GM21423 (cell line): ENCODE results near the gene APP.
"Not testable (repeated sequence)": the region's sequence is repeated elsewhere in the genome, so short reads cannot be mapped to it uniquely, and the experiment has no call there.

Experiments
- ATAC-seq: cut with Tn5 transposase; IDR thresholded peaks from one replicate; pipeline ENCODE4 v1.9.1; 2021; ENCODE audit warnings: mild to moderate bottlenecking, moderate library complexity; ENCODE audit not compliant: unreplicated experiment

The APP gene

DNA sequence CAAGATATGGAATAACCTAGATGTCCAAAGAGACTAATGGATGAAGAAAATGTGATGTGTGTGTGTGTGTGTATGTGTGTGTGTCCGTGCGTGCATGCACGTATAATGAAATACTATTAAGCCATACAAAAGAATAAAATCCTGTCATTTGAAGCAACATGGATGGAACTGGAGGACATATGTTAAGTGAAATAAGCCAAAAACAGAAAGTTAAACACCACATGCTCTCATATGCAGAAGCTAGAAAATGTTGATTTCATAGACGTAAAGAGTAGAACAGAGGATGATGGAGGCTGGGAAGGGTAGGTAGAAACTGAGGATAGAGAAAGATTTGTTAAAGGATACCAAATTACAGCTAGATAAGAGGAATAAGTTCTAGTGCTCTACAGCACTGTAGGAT, 133.7 kb downstream of the APP start:
- ATAC-seq, result no peak

DNA sequence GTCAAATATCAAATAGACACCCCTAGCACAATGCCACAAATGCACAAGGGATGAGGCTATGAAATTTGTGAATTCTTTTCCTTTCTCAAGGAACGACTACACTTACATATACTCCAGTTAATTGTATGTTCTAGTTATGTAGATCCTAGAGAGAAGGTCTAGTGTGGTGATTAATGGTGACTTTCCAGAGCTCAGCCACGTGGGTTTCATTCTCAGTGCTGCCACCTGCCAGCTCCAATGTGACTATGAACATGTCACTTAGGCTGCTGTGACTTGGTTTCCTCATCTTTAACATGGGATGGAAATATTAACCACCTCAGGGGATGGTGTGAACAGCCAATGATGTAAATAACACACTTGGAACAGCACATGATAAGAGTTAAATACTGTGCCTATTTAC, 138.3 kb downstream of the APP start:
- ATAC-seq, result no peak

DNA sequence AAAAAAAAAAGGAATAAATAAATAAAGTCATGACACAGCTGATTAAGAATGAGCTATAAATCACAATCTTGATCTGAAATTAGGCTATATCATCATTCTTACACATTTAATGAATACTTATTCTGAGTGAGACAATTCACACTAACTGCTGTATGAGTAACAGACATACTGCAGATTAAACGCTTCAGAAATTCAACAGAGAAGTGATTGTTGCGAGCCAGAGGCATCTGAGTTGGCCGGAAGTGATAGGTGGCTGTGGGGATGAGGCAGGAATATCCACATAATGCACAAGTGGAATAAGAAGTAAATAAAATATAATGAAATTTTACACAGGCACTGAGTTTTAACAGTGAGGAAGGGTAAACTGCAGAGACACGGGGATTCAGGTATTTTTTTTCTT, 142.4 kb downstream of the APP start:
- ATAC-seq, result no peak

DNA sequence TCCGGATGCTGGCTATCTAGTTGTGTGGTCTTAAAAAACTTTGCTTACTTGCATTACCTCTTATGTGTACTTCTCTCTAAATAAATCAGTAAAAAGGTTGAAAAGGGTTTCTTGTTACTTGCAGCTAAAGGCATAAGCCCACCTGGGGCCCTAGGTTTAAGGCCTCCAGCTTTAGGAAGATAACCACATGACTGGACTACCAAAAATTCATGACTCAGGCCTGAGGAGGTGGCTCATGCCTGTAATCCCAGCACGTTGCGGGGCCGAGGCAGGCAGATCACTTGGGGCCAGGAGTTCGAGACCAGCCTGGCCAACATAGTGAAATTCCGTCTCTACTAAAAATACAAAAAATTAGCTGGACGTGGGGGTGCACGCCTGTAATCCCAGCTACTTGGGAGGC, 142.9 kb downstream of the APP start:
- ATAC-seq, result no peak

DNA sequence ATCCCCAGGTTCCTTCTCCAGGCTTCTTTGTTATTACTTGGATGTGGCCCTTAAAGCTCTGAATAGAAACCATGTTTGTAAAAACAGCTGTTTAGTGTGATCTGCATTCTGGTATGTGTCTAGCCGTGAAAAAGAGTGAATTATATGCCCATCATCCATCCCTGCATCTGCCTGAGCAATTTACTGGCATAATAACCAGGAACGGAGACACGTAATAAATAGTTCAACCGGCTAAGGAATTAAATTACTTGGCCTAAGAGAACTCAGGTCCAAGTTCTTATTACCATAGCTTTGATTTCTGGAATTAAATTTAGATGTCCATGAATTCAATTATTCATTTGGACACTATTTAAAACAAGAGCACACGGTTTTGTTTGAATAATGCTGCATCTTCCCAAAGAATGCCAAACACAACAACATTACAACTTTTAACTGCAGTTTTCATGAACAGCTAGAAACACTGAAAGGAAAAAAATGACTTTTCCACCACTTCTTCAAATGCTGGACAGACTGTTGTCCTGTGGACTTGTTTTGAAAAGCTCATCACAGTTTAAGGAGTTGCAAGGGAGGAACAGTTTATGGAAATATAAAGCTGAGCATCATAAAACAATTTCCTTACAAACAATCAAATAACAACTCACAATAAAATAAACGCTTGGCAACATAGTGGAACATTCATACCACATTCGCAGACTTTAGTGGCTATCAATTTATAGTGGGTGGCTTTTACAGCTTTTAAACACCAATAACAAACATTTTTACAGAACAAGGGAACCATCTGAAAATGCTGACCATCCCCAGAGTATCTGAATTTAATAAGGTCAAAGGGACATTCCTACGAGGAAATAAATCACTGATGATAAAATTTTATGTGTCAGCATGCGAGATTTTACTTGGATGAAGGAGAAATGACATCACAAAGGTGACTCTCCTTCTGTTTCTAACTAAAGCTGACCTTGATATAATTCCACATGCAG, 144.7 kb downstream of the APP start:
- no peak for ATAC-seq

DNA sequence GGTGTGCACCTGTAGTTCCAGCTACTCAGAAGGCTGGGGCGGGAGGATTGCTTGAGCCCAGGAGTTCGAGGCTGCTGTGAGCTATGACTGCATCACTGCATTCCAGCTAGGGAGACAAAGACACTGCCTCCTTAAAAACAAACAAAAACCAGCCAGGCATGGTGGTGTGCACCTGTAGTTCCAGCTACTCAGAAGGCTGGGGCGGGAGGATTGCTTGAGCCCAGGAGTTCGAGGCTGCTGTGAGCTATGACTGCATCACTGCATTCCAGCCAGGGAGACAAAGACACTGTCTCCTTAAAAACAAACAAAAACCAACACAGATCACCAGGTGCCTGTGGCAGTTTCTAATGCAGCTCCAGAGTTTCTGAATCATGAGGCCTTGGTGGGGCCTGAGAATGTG, 147.2 kb downstream of the APP start:
- ATAC-seq, result not testable (repeated sequence)

DNA sequence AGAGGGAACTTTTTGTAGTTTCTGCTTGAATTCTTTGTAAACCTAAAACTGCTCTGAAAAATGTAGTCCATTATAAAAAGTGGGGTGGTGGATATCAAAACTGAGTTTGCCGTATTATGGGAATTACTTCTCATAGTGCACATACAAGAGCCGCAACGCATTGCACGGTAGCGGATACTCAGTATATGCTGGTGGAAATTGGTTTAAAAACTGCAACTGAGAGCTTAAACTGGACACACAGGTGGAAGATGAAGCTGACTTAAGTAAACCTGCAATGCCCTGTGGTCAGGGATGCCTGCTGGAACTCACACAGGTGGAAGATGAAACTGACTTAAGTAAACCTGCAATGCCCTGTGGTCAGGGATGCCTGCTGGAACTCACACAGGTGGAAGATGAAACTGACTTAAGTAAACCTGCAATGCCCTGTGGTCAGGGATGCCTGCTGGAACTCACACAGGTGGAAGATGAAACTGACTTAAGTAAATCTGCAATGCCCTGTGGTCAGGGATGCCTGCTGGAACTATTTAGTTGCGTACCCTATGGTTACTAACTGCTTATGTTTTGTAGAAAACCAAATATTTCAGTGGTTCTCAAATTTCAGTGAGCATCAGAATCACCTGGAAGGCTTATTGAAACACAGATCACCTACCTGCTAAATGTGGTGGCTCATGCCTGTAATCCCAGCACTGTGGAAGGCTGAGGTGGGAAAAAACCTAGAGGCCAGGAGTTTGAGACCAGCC, 147.8 kb downstream of the APP start:
- ATAC-seq, result not testable (repeated sequence)

DNA sequence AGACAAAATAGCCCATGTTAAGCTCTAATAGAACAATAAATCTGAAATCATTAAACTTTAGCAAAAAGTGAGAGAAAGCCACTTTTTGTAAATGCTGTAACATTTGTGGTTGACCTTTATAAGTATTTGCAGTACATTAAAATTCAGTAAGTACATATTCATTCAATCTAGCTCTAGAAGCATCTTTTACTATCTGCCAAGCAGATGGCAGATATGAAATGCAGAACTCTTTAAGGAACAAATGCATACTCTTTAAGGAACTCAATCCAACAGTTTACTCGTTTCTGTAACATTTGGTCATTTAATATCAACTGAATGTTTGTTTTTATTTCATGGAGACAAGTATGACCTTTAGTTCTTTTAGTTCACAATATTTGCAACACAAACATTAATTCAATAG, 150.1 kb downstream of the APP start:
- no peak for ATAC-seq

DNA sequence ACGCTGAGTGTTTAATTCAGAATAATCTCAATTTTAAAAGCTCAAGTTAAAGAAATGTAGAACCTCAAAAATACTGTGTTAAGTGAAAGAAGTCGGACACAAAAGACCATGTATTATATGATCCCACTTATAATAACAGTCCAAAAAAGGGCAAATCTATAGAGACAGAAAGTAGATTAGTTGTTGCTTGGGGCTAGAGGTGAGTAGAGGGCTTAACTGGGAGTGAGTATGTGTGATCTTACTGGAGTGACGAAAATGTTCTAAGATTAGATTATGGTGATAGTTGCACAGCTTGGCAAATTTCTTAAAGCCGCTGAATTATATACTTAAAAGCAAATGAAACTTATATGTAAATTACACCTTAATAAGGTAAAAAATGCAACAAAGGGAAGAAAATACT, 150.5 kb downstream of the APP start:
- ATAC-seq, result no peak

DNA sequence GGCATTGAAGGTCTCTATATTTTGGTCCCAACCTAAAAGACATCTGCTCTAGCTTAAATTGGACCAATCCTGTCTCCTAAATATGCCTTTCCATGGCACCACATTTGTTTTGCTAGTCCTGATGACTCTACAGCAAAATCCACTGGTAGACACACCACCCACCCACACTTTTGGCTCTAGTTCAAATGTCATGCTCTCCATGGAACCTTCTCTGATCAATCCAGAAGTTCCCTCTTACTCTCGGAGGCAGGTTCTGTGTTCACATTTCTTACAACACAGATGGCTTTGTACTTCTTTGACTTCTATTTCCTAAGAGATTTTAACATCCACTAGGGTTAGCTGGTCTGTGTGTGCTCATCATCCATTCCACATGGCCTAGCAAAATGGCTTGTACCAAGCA, 151.3 kb downstream of the APP start:
- ATAC-seq, result no peak

DNA sequence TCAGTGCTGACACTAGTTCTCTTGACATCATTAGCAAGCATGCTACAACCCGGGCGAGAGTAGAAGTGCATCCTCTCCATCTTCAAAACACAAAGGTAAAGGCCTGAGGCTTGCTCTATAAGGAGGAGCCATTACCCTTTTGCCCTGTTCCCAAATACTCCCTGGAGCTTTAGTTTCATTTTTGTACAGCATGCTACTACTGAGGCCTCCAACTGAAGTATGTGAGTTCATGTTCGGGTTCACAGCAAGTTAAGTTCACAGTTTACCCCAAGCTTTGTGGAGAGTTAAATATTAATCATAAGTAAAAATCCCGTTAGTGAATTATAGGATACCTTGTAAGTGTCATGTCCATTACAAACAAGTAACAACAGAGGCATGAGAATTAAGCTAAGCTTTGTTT, 156.6 kb downstream of the APP start:
- no peak for ATAC-seq

DNA sequence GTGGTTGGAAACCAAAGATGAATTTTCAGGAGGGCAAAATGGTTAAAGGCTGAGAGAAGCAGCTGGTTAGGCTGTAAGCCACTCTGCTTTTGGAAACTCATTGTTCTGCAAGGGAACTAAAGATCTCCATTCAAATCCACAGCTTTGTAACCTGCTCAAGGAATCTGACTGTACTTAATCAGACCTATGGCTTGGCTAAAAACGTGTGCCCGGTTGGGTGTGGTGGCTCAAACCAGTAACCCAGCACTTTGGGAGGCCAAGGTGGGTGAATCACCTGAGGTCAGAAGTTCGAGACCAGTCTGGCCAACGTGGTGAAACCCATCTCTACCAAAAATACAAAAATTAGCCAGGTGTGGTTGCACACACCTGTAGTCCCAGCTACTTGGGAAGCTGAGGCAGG, 158.1 kb downstream of the APP start:
- not testable (repeated sequence) for ATAC-seq

DNA sequence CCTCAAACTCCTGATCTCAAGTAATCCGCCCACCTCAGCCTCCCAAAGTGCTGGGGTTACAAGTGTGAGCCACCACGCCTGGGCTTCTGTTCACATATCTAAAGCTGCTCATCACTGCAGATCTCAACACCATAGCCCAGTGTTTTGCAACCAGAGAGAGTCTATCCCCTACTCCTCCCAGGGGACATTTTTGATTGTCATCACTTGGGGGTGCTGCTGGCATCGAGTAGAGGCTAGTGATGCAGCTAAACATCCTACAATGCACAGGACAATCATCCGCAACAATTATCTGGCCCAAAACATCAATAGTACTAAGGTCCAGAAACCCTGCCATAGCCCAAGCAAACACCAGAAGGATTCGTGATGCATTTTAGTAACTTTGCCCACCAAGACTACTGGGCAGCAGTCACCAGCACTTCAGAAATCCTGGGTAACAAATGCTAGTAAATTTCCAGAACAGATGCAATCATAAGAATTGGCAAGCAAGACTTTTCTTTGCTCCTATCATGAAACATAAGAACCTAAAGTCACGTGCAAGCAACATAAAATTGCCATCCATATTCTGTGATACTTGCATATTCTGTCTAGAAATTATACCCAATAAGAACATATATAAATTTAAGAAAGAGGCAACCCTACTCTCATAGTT, 159.2 kb downstream of the APP start:
- no peak for ATAC-seq

DNA sequence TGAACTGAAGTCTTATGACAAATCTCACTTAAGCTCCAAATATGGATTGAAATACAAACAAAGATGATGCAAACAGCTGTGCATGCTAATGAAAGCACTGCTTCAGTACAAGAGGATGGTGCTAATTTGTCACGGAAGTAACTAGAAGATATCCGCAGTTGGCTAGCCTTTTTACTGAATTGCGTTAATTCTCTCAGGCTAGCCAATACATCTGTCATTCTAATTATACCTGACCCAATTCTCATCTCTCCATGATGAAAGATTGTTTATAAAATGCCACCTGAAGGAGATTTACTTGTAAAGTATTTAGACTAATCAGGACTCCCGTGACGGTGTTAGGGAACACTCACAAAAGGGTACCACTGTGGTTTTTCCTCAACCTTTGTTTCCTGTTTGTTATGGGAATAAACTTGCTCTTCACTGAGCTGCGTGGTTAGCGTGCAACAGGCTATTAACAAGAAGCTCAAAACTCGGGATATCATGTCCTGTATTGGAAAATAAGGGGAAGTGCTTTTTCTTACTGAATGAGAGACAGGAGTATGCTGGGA, 162.5 kb downstream of the APP start:
- no peak for ATAC-seq

DNA sequence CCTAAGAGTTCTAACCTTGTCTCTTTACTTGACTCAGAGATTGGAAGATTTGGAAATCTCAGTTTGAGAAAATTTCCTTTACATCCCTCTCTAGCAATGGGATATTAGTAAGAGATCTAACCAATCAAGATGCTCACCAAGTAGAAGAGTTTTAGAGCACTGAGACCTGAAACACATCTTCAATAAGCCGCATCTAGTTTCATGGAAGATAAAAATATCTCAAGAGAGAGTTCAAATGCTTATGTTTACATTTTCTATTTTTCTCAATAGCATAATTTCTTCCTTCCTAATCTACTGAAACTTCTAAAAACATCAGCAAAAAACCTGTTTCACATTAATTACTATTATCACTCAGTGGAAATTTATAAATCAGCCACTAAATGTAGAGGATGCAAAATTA, 165.1 kb downstream of the APP start:
- no peak for ATAC-seq

DNA sequence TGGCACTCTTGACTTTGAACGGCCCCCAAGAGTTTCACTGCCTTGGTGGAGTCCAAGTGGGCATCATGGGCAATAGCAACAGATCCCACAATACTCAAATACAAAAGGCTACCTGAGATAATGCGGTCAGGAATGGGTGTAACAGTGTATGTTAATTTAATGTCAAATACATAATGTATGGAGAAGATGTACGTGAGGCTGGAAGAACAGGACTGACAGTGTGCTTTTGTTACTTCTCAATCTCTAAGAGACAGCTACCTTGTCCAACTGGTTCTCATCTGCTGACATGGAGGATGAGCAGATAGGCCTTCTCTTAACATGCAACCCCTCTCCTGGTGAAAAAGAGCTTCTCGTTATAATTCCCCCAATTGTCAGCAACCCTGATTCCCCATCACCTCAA, 167.2 kb downstream of the APP start:
- ATAC-seq, result no peak

DNA sequence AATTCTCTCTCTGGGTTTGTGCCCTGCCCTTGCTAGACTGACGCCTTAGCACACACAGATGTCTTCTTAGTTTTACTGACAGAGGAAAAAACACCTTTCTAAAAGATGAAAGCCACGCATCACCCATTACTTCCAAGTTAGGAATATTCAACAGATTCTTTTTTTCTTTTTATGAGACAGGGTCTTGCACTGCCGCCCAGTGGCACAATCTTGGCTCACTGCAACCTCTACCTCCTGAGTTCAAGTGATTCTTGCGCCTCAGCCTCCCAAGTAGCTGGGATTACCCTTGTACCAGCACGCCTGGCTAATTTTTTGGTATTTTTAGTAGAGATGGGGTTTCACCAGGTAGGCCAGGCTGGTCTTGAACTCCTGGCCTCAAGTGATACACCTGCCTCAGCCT, 169.2 kb downstream of the APP start:
- no peak for ATAC-seq

DNA sequence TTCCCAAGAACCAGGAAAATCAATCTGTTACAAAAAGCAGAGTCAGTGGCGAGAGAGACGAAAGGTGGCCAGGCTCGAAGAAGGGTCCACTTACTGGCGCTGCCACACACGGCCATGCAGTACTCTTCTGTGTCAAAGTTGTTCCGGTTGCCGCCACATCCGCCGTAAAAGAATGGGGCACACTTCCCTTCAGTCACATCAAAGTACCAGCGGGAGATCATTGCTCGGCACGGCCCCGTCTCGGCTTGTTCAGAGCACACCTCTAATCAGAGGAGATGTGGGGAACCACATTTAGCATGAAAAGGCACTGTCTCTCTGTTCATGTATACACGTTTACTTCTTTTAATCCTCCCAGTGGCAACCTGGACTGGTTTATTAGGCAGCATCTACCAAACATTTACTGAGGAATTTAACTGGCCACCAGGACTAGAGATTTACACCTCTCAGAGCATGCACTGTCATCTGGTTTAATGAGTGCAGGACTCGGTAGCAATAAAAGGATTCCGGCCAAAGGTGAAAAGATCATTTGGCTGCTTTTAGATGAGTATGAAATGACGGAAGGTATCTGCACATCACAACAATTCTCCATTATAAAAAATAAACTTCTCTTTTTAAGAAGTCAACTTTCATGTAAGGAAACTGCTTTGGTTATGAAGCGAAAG, 170.5 kb downstream of the APP start:
- ATAC-seq, result no peak

DNA sequence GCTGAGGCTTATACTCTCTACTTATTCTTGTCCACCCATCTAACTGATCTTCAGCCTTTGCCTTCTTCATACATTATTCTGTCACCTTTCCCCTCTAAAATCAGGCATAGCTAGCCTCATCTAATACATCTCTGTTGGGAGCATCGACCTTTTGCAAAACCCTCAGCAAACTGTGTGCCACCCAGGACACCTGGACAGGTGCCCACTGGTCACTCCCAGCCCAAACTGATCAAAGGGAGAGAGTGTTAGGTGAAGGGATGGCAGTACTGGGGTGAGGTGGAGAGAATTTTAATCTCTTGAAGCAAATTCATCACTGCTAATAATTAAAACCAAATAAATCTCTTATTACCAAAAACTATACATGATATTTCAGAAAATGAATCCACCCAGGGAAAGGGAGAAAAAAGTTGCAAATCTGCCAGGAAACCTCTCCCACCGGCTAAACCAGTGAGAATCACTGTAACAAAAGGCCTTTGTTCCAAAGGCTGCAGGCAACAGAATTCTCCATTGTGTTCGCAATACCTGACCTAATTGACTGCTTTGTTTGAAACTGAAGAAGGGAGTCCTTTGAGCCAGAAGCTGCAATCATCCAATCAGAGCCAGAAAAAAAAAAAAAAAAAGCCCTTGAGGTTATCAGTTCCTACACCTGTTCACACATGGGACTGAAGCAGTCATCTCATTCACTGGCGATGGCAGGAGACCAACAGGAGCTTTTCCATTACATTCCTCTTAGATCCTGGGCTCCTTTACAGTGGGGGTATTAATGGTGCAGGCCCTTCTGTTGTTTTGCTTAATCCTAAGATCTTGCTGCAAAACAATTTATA, 172.6 kb downstream of the APP start:
- no peak for ATAC-seq

DNA sequence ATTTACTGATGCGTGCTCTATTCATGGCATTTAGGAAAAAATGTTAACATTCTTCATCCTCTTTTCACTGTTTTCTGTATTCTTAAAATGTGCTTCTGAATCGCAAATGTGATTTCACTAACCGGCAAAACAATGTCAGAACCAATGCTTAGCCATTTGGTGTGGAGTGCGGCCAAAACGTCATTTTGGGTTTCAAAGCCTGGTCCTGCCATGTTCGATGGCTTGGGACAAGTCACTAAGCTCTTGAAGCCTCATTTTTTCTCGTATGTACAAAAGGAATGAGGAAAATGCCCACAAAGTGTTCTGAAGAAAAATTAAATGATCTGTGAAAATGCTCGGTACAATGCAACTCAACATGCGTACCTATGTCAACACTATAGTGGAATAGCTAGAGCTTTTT, 175.3 kb downstream of the APP start:
- ATAC-seq, result no peak
